CD14-positive monocyte (primary cell): Measurements from ENCODE around the gene NHERF1. TPM values are rescaled to one million over a fixed set of nuclear protein-coding genes. Genes with fewer than 3 reads are reported as not detected.

ENCODE experiments used
- DNase-seq, 3 donors: peaks; one replicate each; pipeline ENCODE4 v3.0.0-alpha.2; 2011 to 2022
- H2AFZ ChIP-seq: 2 replicates; pipeline ENCODE4 v1.6.0; 2012; ENCODE audit warnings: mild to moderate bottlenecking, low read depth, low read length, inconsistent platforms; ENCODE audit not compliant: insufficient read depth, poor library complexity, severe bottlenecking
- H3K27ac ChIP-seq, 2 donors: 1 replicate in 1 of 2; 2 replicates in 1 of 2; pipeline ENCODE4 v1.5.1; 2012 to 2013; ENCODE audit warnings: low read length in 2 of 2, control low read depth in 1 of 2, inconsistent platforms in 1 of 2, low read depth in 1 of 2, mild to moderate bottlenecking in 1 of 2
- H3K27me3 ChIP-seq, 2 donors: one replicate each; pipeline versions ENCODE4 v1.6.0 to v1.6.1; 2011 to 2013; ENCODE audit warnings: low read length in 2 of 2; ENCODE audit not compliant: control insufficient read depth in 2 of 2, insufficient read depth in 2 of 2
- H3K36me3 ChIP-seq, 2 donors: replicated peaks in 1 of 2; 1 replicate in 1 of 2; 2 replicates in 1 of 2; pipeline versions ENCODE4 v1.5.1 to v1.6.1; 2012 to 2013; ENCODE audit warnings: low read length in 2 of 2, control low read depth in 1 of 2, inconsistent platforms in 1 of 2, mild to moderate bottlenecking in 1 of 2; ENCODE audit not compliant: insufficient read depth in 2 of 2, control insufficient read depth in 1 of 2
- H3K4me1 ChIP-seq, 2 donors: 1 replicate in 1 of 2; 2 replicates in 1 of 2; pipeline versions ENCODE4 v1.5.1 to v1.6.1; 2012 to 2013; ENCODE audit warnings: low read length in 2 of 2, control low read depth in 1 of 2, inconsistent platforms in 1 of 2, mild to moderate bottlenecking in 1 of 2, moderate library complexity in 1 of 2; ENCODE audit not compliant: insufficient read depth in 2 of 2, control insufficient read depth in 1 of 2
- H3K4me2 ChIP-seq: replicated peaks from 2 replicates; pipeline ENCODE3; 2012; ENCODE audit warnings: low read length, moderate library complexity, mild to moderate bottlenecking; ENCODE audit not compliant: poor library complexity, severe bottlenecking; ENCODE audit errors: extremely low read depth
- H3K4me3 ChIP-seq, 3 experiments: fragments of 200-600 bp in 1 of 3; sonication (generic) in 1 of 3; replicated peaks in 1 of 3; 1 replicate in 2 of 3; 2 replicates in 1 of 3; pipeline ENCODE4 v1.5.1; 2011 to 2013; ENCODE audit warnings: low read length in 3 of 3, mild to moderate bottlenecking in 3 of 3, control low read depth in 2 of 3, low read depth in 2 of 3, inconsistent platforms in 1 of 3, moderate library complexity in 1 of 3
- H3K79me2 ChIP-seq: 2 replicates; pipeline ENCODE4 v1.6.0; 2012; ENCODE audit warnings: mild to moderate bottlenecking, control low read depth, inconsistent platforms, low read length, moderate library complexity; ENCODE audit not compliant: insufficient read depth
- H3K9ac ChIP-seq: 2 replicates; pipeline ENCODE4 v1.6.0; 2017; ENCODE audit warnings: low read length, mild to moderate bottlenecking; ENCODE audit not compliant: insufficient read depth, poor library complexity, severe bottlenecking
- H3K9me3 ChIP-seq, 2 donors: replicated peaks in 1 of 2; 1 replicate in 1 of 2; 2 replicates in 1 of 2; pipeline versions ENCODE4 v1.5.1 to v1.6.1; 2012 to 2013; ENCODE audit warnings: low read length in 2 of 2, control low read depth in 1 of 2; ENCODE audit not compliant: control insufficient read depth in 1 of 2, insufficient read depth in 1 of 2
- H4K20me1 ChIP-seq: 2 replicates; pipeline ENCODE4 v1.6.0; 2012; ENCODE audit warnings: mild to moderate bottlenecking, low read length, control low read depth, moderate library complexity; ENCODE audit not compliant: insufficient read depth
- H3K27ac Mint-ChIP-seq, 7 donors: one replicate each; pipeline ENCODE4 v1.8.0; 2020; ENCODE audit warnings: mild to moderate bottlenecking in 7 of 7, mixed read lengths in 7 of 7, moderate library complexity in 6 of 7, inconsistent platforms in 2 of 7
- H3K27me3 Mint-ChIP-seq, 3 donors: one replicate each; pipeline ENCODE4 v1.8.0; 2021 to 2022; ENCODE audit warnings: low read depth in 3 of 3, mild to moderate bottlenecking in 3 of 3, mixed read lengths in 3 of 3, moderate library complexity in 3 of 3, inconsistent platforms in 1 of 3
- H3K36me3 Mint-ChIP-seq, 2 donors: one replicate each; pipeline ENCODE4 v1.8.0; 2020; ENCODE audit warnings: mixed read lengths in 2 of 2, inconsistent platforms in 1 of 2, mild to moderate bottlenecking in 1 of 2
- H3K4me1 Mint-ChIP-seq: one replicate; pipeline ENCODE4 v1.8.0; 2020; ENCODE audit warnings: mild to moderate bottlenecking, mixed read lengths
- H3K4me3 Mint-ChIP-seq, 2 donors: one replicate each; pipeline ENCODE4 v1.8.0; 2020; ENCODE audit warnings: mild to moderate bottlenecking in 2 of 2, mixed read lengths in 2 of 2, moderate library complexity in 1 of 2
- H3K9me3 Mint-ChIP-seq, 7 donors: one replicate each; pipeline ENCODE4 v1.8.0; 2020 to 2022; ENCODE audit warnings: mixed read lengths in 7 of 7, mild to moderate bottlenecking in 6 of 7, moderate library complexity in 6 of 7, inconsistent platforms in 2 of 7
- WGBS: methylation state at CpG from one replicate; pipeline ENCODE4 v1.1.5; 2013; ENCODE audit warnings: missing lambda C conversion rate; ENCODE audit not compliant: insufficient coverage; 5-methylcytosine and 5-hydroxymethylcytosine counted together
- intact Hi-C, 2 donors: fragments of 100-400 bp; cut with micrococcal nuclease; formaldehyde crosslinking; loops; one replicate each; pipeline versions ENCODE4 v1.15.0 to v1.15.1; 2023
- polyA plus RNA-seq, 3 donors: library from polyadenylated mRNA; depleted of rRNA in 1 of 3; unstranded in 2 of 3; stranded (reverse) in 1 of 3; fragments of 300-500 nt in 2 of 3; fragments of >200 nt in 1 of 3; fragmentation: Illumina TruSeq in 2 of 3; gene quantifications; 1 replicate in 2 of 3; 2 replicates in 1 of 3; pipeline ENCODE4 v1.2.3, GENCODE V29; 2012 to 2021
- TF ChIP-seq, protein P1 (sequence below): fragments of 200-600 bp; IDR thresholded peaks from one replicate; pipeline ENCODE4 v1.8.0; 2022; ENCODE audit warnings: antibody characterized with exemption, mild to moderate bottlenecking

Gene NHERF1
- polyA plus RNA-seq, 3 donors, result 79.5 to 149 (median 131) TPM

DNA sequence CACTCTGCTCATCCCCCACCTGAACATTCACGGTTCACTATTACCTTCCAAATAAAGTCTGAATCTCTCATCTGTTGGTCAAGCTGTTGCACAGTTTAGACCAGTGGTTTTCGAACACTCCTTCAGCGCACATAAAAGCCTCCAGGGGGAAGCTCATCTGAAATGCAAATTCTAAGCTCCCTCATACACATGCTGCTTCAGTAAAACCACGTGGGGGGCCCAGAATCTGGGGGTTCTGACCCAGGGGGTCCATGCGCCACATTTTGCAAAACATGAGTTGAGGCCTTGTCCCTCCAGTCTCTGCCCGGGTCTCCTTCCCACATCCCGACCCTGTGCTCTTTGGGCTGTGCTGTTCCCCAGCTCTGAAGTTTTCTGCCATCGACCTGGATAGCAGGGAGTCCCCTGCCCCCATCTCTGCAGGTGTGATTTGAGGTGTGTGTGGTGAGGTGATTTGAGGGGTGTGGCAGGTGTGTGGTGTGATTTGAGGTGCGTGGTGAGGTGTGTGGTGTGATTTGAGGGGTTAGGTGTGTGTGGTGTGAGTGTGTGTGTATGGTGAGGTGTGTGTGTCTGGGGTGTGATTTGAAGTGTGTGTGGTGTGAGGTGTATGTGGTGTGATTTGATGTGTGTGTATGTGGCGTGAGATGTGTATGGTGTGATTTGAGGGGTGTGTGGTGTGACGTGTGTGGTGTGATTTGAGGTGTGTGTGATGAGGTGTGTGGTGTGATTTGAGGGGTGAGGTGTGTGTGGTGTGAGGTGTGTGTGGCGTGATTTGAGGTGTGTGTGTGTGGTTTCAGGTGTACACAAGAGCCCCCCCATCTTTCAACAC lies 16.2 kb upstream of the NHERF1 start:
- Histone ChIP-seq H3K79me2 (peaks cover 1% of the 10 kb centered on the region), H4K20me1 (no peaks in the 10 kb centered on the region), H2AFZ (no peak overlapping the region), H3K4me3 (no peak overlapping the region), H3K9me3 (no peaks in the 10 kb centered on the region), H3K27ac (no peak overlapping the region), H3K27me3 (no peaks in the 10 kb centered on the region), H3K36me3 (no peaks in the 10 kb centered on the region), H3K4me2 (no peak overlapping the region), H3K4me1 (peaks cover 29 to 49% of the 10 kb centered on the region in 2 donors), H3K9ac (no peak overlapping the region)
- WGBS, result 85% methylated on average over 11 of the region's 12 CpGs
- Mint-ChIP-seq H3K4me3 (no peak overlapping the region), H3K9me3 (peaks cover 0 to 3% (median 0%) of the 10 kb centered on the region in 7 donors), H3K36me3 (no peaks in the 10 kb centered on the region), H3K4me1 (peaks cover 36% of the 10 kb centered on the region), H3K27me3 (peaks cover 0 to 3% (median 0%) of the 10 kb centered on the region in 3 donors), H3K27ac (no peak overlapping the region)
- TF ChIP-seq, protein P1, sequence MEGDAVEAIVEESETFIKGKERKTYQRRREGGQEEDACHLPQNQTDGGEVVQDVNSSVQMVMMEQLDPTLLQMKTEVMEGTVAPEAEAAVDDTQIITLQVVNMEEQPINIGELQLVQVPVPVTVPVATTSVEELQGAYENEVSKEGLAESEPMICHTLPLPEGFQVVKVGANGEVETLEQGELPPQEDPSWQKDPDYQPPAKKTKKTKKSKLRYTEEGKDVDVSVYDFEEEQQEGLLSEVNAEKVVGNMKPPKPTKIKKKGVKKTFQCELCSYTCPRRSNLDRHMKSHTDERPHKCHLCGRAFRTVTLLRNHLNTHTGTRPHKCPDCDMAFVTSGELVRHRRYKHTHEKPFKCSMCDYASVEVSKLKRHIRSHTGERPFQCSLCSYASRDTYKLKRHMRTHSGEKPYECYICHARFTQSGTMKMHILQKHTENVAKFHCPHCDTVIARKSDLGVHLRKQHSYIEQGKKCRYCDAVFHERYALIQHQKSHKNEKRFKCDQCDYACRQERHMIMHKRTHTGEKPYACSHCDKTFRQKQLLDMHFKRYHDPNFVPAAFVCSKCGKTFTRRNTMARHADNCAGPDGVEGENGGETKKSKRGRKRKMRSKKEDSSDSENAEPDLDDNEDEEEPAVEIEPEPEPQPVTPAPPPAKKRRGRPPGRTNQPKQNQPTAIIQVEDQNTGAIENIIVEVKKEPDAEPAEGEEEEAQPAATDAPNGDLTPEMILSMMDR, result no peak
- DNase-seq, result no peak
- intact Hi-C loops, result loop anchor here (10.0 kb wide), 2 partner anchors 167 to 357 kb away; partner anchors contain the start of gene CD300H (in 1 of the 2)

DNA sequence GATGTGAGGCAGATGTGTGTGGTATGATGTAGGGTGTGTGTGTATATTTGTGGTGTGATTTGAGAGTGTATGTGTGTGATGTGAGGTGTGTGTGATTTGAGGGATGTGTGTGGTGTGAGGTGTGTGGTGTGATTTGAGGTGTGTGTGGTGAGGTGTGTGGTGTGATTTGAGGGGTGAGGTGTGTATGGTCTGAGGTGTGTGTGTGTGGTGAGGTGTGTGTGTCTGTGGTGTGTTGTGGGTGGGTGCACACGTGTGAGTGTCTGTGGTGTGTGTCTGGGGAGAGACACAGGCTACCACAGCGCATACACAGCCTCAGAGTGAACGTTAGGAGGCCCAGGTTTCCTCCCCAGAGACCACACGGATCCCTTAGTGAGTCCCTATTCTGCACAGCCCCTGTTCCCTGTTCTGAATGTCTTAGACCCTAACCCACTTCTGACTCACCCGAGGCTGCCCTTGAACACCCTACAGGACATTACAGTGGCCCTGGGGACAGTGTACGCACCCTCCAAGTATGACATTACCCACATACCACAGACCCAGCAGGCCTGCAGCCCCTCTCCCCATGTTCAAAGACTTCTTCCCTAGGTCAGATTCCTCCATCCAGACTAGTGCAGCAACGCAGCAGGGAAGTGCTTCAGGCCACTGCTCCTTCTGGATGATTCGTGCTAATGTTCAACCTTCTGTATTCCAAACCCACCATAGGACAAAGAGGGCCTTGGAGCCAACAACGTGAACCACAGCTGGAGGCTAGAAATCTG lies 14.9 kb upstream of the NHERF1 start:
- Histone ChIP-seq H3K4me3 (no peak overlapping the region), H3K9ac (no peak overlapping the region), H2AFZ (no peak overlapping the region), H4K20me1 (no peaks in the 10 kb centered on the region), H3K4me2 (no peak overlapping the region), H3K9me3 (no peaks in the 10 kb centered on the region), H3K36me3 (no peaks in the 10 kb centered on the region), H3K27me3 (no peaks in the 10 kb centered on the region), H3K79me2 (peaks cover 14% of the 10 kb centered on the region), H3K4me1 (peaks cover 40 to 62% of the 10 kb centered on the region in 2 donors), H3K27ac (no peak overlapping the region)
- Mint-ChIP-seq H3K27me3 (peaks cover 0 to 3% (median 0%) of the 10 kb centered on the region in 3 donors), H3K4me1 (peaks cover 49% of the 10 kb centered on the region), H3K9me3 (peaks cover 0 to 3% (median 0%) of the 10 kb centered on the region in 7 donors), H3K36me3 (no peaks in the 10 kb centered on the region), H3K27ac (no peak overlapping the region), H3K4me3 (no peak overlapping the region)
- DNase-seq, result no peak
- WGBS, result 90% methylated on average over 6 of the region's 9 CpGs
- TF ChIP-seq, protein P1, result no peak
- intact Hi-C loops, result loop anchor here (10.0 kb wide), 2 partner anchors 169 to 359 kb away; partner anchors contain the start of gene CD300H (in 1 of the 2)
